Stimulated activated CD4-positive, alpha-beta T cell treated with anti-CD3 and anti-CD28 coated beads, Interleukin-4, amount 100 ng/mL, for 24 hours (primary cell): ENCODE measurements around the gene VSX1.

Experiments used
- DNase-seq: peaks from one replicate; pipeline ENCODE4 v3.0.0-alpha.2; 2020

The VSX1 gene

GRCh38 chr20:25081730-25082497, at the start of gene VSX1:
Gene VSX1 (minus strand): TSS chr20:25082141. CDS start chr20:25082096, 45 bp downstream.
- DNase-seq: no peak

- DNase-seq: no peak
Measured at GRCh38 chr20:25129908-25130307, 48.0 kb upstream of the VSX1 start.

- DNase-seq: no peak
Measured at GRCh38 chr20:25129428-25129827, 47.5 kb upstream of the VSX1 start.

DNA sequence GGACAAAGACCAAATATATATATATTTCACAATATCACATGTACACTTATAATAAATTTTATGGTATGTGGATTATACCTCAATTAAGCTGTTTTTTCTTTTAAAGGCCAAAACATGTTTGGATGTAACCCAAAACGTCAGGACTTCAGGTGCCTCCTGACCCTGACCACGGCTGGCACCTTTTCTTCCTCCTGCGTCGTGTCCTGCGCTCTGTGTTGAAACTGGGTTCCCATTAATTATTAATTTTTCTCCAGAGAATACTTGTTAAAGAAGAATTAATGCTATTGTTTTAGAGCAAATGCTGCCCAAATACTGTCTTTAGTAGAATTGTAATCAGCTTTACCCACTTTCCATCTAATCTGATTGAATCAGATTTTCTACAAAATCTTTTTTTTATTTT, 46.7 kb upstream of the VSX1 start:
- no peak for DNase-seq

- DNase-seq: no peak
Measured at GRCh38 chr20:25127761-25128537, 46.0 kb upstream of the VSX1 start.

DNA sequence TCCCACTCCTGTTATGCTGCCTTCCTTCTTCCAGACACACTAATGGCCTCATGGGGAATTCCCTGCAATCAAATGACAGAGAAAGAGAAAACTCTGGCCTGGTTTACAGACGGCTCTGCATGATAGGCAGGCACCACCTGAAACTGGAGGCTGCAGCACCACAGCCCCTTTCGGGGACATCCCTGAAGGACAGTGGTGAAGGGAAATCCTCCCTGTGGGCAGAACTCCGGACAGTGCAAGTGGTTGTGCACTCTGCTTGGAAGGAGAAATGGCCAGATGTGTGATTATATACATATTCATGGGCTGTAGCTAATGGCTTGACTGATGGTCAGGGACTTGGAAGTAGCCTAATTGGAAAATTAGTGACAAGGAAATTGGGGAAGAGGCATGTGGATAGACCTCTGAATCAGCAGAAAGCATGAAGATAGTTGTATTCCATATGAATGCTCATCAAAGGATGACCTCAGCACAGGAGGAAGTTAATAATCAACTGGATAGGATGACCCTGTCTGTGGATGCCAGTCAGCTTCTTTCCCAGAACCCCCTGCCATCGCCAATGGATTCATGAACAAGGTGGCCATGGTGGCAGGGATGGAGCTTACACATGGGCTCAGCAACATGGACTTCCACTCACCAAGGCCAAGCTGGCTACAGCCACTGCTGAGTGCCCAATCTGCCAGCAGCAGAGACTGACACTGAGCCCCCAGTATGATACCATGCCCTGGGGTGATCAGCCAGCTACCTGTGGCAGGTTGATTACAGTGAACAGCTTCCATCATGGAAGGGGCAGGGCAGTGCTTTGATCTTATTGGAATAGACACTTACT, 44.5 kb upstream of the VSX1 start:
- DNase-seq: no peak

DNA sequence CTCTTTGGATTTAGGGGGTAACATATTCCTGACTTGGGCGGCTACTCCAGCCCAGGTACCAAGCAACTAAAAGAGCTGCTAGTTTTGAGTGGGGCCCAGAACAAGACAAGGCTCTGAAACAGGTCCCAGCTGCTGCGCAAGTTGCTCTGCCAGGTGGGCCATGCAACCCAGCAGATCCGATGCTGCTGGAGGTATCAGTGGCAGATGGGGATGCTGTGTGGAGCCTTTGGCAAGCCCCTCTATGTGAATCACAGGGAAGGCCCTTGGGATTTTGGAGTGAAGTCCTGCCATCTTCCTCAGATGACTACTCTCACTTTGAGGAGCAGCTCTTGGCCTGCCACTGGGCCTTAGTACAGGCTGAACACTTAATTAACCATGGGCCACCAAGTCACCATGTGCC, 43.7 kb upstream of the VSX1 start:
- DNase-seq: no peak

DNA sequence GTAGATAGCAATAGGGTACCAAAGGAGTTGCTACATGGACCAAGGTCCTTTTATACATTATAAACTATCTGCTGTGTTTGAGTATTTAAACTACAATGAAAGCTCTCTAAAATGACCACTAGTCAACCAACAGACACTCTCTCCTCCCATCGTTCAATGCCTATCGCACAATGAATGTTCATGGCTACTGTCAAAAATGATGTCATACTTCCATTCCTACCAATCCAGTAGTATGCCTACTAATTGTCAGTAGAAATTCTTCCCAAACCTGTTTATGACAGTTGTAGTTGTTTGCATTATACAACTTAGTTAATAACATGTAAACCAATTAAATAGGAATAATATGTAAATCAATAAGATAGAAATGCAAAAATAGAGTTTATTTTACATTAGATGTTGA, 39.0 kb upstream of the VSX1 start:
- DNase-seq: no peak

GRCh38 chr20:25120457-25120856, 38.5 kb upstream of the VSX1 start:
- DNase-seq: no peak

DNA sequence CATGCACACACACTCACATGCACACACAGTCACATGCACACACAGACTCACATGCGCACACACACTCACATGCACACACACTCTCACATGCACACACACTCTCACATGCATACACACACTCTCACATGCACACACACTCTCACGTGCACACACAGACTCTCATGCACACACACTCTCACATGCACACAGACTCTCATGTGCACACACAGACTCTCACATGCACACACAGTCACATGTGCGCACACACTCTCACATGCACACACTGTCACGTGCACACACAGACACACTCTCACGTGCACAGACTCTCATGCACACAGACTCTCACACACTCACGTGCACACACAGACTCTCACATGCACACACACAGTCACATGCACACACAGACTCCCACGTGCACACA, 36.6 kb upstream of the VSX1 start:
- no peak for DNase-seq

DNA sequence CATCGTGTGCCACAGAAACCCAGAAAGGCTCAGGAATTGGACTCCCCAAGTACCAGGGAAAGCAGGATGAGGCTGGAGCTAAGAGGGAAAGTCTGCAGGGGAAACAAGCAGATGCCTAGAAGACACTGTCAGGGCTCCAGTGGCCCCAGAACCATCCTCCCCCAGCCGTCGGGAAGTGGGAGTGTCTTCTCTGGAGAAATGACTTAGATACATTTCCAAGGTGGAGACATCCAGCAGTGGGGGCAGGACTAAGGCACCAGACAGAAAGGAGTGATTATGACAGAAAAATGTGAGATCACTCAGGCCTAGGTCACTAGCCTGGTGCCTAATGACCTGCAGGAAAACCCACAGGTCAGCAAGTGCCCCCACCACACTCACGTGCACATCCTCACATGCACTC, 36.0 kb upstream of the VSX1 start:
- no peak for DNase-seq

DNA sequence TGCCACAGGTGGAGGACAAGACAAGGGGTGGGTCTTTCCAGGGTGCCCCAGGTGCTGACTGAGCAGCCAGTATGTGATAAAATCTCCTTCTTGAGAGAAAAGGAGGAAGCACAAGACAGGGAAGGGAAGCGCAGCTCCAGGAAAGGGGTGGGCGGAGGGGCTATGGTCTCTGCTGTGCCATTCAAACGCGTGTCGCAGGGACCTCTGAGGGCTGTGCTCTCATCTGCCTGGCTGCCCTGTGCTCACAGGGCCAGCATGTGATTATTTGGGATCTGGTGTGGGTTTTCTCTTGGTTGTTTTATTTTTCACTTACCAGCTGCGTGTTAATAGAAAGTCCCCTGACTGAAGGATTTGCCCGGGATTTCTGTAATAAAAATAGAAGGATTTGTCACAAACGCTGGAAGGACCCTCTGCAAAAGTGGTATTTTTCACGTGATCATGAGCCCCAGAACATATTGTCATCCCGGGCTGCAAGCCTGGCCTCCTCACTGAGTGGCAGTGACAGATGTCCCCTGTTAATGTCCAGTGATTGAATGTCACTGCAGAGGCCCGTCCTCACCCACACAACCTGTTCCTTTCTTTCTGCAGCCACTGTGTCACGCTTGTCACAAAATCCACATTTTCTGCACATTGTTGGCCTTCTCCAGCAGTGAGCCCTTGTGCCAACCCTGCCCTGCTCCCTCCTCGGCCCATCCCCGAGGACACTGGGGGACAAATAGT, 35.0 kb upstream of the VSX1 start:
- no peak for DNase-seq

- DNase-seq: no peak
Measured at GRCh38 chr20:25103526-25103925, 21.6 kb upstream of the VSX1 start.

DNA sequence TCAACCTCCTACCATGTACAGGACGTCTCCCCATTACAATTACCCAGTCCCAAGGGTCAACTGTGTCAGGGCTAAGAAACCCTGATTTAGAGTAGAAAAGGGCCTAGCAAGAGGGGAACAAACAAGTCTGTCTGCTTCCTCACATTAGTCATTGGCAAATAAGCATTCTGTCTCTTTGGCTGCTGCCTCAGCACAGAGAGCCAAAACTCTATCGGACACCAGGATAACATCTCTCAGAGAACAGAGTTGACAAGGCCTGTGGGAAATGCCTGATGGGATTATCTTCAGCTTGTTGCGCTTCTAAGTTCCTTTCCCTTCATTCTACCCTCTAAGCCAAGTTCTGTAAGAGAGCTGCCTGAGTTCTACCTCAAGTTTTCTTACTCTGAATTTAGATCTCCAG, 19.0 kb upstream of the VSX1 start:
- DNase-seq: no peak

DNA sequence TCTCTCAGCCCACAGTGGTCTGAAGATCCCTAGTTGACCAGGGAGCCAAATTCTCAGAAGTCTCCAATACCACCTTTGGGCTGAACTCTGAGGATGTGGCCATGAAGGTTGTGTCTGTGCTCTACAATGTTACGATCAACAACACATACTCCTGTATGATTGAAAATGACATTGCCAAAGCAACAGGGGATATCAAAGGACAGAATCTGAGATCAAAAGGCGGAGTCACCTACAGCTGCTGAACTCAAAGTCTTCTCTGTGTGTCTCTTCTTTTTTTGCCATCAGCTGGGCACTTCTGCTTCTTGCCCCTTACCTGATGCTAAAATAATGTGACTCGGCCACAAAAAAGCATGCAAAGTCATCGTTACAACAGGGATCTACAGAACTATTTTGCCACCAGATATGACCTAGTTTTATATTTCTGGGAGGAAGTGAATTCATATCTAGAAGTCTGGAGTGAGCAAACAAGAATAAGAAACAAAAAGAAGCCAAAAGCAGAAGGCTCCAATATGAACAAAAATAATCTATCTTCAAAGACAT, 17.7 kb upstream of the VSX1 start:
- DNase-seq: no peak

DNA sequence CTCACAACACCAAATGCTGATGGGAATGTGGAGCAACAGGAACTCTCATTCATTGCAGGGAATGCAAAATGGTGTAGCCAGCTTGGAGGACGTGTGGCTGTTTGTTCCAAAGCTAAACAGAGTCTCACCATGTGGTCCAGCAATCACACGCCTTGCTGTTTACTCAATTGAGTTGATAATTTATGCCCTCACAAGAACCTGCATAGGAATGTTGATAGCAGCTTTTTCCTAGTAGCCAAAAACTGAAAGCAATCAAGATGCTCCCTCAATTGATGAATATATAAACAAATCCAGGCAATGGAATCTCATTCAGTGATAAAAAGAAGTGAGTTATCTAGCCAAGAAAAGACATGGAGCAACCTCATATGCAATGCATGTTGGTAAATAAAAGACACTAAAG, 15.6 kb upstream of the VSX1 start:
- DNase-seq: no peak

DNA sequence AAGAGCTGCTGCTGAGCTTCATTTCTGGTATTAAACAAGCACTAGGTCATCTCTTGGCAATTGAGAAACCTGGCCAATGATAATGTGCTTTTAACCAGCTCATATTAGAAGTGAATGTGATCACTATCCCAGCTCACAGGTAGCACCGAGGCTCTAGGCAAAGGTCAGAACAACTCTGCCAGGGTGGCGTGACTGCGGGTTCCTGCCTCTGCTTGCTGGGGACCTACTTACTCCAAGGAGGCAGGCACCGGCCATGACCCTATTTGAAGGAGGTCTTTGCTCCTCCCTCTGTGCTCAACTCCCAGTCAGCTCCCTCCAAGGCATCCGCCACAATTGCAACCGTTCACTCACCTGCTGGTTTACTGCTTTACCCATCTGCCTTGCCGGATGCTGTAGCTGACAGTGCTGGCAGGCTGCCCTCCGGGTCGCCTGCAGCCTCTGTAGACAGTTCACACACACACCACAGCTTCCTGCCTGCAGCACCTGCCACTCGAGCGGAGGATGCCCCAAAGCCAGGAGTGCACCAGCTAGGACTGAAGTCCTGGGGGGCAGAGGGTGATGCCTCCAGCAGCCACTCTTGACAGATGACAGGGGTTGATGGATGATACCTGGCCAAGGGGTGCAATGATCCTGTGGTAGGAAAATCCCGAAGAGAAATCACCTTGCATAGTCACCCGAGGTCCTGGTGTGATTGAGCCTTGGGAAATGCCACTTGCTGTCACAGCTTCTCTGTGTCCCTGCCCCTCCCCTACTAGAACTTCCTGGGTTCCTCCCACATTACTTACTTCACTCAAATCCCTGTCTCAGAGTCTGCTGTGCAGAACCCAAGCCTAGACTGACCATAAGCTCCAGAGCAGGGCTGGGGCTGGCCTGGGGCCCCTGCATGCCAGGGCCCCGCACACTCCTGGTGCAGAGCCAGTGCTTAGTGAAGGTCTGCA, 8.8 kb upstream of the VSX1 start:
- DNase-seq: peak; percentile 24

DNA sequence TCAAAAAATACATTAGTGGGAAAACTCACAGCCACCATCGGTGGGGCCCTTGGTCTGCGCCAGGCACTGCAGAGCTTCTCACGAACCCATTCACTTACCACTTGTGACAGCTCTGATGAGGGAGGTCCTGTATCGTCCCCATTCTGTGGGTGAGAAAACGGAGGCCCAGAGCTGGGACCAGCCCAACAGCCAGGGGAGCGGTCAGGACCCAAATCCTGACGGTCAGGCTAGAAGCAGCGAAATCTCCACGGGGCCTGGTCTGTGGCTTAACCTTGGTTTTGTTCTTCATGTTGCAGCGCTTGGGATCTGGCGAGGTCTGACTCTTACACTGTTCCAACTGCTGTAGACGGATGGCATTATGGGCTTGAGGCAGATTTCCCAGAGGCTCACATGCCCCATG, 7.7 kb upstream of the VSX1 start:
- no peak for DNase-seq

DNA sequence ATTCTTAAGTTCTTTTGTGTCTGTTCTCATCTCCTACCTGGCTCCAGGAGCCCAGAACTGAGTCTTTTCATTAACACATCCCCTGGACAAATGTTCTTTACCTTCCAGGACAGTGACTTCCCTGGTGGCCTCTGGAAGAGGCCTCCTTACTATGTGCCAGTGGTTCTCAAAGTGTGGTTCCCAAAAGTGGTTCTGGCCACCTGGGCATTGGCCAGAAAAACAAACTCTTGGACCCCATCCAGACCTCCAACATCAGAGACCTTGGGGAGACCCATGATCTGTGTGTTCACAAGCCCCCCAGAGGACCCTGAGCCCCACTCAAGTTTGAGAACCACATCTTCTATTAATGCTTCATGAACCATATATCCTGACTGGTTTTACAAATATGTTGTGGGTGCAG, 7.2 kb upstream of the VSX1 start:
- no peak for DNase-seq

- DNase-seq: no peak
Measured at GRCh38 chr20:25088267-25088666, 6.3 kb upstream of the VSX1 start.

GRCh38 chr20:25087186-25087929, 5.4 kb upstream of the VSX1 start:
- no peak for DNase-seq
